ENCODE results near the gene LCA5L. TPM values are rescaled to one million over a fixed set of nuclear protein-coding genes. Genes with fewer than 3 reads are reported as not detected.

The LCA5L gene
- total RNA-seq, 1 experiment from 2014 or later, result 0.46 TPM

DNA sequence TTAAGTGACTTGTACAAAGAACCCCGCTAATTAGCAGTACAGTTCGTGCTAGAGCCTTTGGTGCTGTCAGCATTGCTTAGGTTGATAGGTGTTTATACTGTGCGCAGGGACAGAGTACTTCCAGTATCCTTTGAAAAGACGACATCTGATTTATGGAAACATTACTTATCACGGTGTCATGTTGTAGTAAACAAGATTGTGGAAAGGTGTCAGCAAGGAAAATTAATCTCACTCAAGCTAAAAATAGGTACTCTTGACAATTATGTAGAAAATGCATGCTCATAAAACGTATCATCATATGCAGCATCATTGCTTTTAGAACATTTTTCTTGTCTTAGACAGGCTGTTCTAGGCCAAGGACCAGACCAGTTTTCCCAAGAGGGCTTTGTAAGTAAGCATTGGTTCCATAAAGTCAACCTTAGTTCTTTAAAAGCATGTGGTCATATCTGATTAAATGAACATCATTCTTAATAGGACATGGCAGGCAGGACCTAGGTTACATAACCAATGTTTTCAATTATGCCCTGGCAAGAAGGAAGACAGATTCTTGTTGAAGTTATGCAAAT is 39.2 kb upstream of the LCA5L start:
- H3K27me3 Mint-ChIP-seq (ENCODE audit: low read depth), result no peaks in the 10 kb centered on the region; the same call in 1 of the 2 replicates
- no peak overlapping the region for H3K18ac ChIP-seq (ENCODE audit: insufficient read length, low read depth, low read length)
- H3K4me2 ChIP-seq (ENCODE audit: insufficient read depth, insufficient read length, low read length), result no peak overlapping the region
- H3T11ph ChIP-seq (ENCODE audit: low read length), result no peak overlapping the region
- no peak overlapping the region for H2BK5ac ChIP-seq (ENCODE audit: insufficient read length, low read length)
- H3K36me3 Mint-ChIP-seq (ENCODE audit: insufficient read depth in 1 of 3, low read depth in 3 of 3), result no peaks in the 10 kb centered on the region
- H2BK120ac ChIP-seq (ENCODE audit: low read depth, low read length, poor library complexity, severe bottlenecking), result no peak overlapping the region
- no peak overlapping the region for H3K27ac Mint-ChIP-seq
- no peaks in the 10 kb centered on the region for H3K79me2 ChIP-seq (ENCODE audit: insufficient read depth, low read length)
- no peaks in the 10 kb centered on the region for H3K4me1 ChIP-seq (ENCODE audit: insufficient read depth, low read length)
- no peak overlapping the region for H3K4ac ChIP-seq (ENCODE audit: low read depth, low read length)
- no peak overlapping the region for H2BK20ac ChIP-seq (ENCODE audit: low read depth, low read length, poor library complexity, severe bottlenecking)
- no peak overlapping the region for H4K8ac ChIP-seq (replicated peaks; ENCODE audit: insufficient read length, low read depth, low read length)
- H2AFZ ChIP-seq (ENCODE audit: low read length), result no peak overlapping the region
- no peak overlapping the region for H4K91ac ChIP-seq (ENCODE audit: insufficient read length, low read depth, low read length)
- no peaks in the 10 kb centered on the region for H3K79me1 ChIP-seq (ENCODE audit: insufficient read depth, low read depth, low read length, poor library complexity, severe bottlenecking)
- no peak for DNase-seq
- H3K56ac ChIP-seq (ENCODE audit: insufficient read length, low read depth, low read length), result no peak overlapping the region
- no peak overlapping the region for H2BK12ac ChIP-seq (ENCODE audit: insufficient read length, low read depth, low read length)
- no peaks in the 10 kb centered on the region for H3K9me3 Mint-ChIP-seq
- no peak overlapping the region for H3K23ac ChIP-seq (ENCODE audit: insufficient read length, low read depth, low read length)
- no peak overlapping the region for H4K5ac ChIP-seq (ENCODE audit: insufficient read length, low read depth, low read length)
- H3K27me3 ChIP-seq (ENCODE audit: insufficient read depth, low read length), result no peaks in the 10 kb centered on the region
- TF ChIP-seq, protein P1, sequence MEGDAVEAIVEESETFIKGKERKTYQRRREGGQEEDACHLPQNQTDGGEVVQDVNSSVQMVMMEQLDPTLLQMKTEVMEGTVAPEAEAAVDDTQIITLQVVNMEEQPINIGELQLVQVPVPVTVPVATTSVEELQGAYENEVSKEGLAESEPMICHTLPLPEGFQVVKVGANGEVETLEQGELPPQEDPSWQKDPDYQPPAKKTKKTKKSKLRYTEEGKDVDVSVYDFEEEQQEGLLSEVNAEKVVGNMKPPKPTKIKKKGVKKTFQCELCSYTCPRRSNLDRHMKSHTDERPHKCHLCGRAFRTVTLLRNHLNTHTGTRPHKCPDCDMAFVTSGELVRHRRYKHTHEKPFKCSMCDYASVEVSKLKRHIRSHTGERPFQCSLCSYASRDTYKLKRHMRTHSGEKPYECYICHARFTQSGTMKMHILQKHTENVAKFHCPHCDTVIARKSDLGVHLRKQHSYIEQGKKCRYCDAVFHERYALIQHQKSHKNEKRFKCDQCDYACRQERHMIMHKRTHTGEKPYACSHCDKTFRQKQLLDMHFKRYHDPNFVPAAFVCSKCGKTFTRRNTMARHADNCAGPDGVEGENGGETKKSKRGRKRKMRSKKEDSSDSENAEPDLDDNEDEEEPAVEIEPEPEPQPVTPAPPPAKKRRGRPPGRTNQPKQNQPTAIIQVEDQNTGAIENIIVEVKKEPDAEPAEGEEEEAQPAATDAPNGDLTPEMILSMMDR (conservative IDR thresholded peaks at IDR 0.05), result no peak
- no peak overlapping the region for H3K14ac ChIP-seq (ENCODE audit: insufficient read depth, low read length)
- no peak overlapping the region for H2AK5ac ChIP-seq (ENCODE audit: insufficient read length, low read length)
- no peak overlapping the region for H3K9ac ChIP-seq (ENCODE audit: extremely low read depth, insufficient read length, low read length)
- H3K23me2 ChIP-seq (ENCODE audit: insufficient read length, low read depth, low read length, poor library complexity, severe bottlenecking), result no peaks in the 10 kb centered on the region
- H3K4me3 Mint-ChIP-seq, result no peak overlapping the region
- no peaks in the 10 kb centered on the region for H3K9me3 ChIP-seq (ENCODE audit: control insufficient read depth, low read depth, low read length)
- H4K20me1 ChIP-seq (ENCODE audit: control insufficient read depth, insufficient read depth, insufficient read length), result no peaks in the 10 kb centered on the region
- no peak overlapping the region for H3K27ac ChIP-seq (ENCODE audit: insufficient read length, low read depth, low read length)
- WGBS (ENCODE audit: extremely low coverage, insufficient read length, low lambda C conversion rate), result no CpG with 5 or more reads among the region's 6 CpGs
- H3K4me1 Mint-ChIP-seq, result 0 out of 4 replicates have a peak, but pooled peaks cover 0 to 4% of the 10 kb centered on the region in 2 experiments
- no peak overlapping the region for H2BK15ac ChIP-seq (ENCODE audit: low read depth, low read length)

Measured in H9 (cell line).